ENCODE measurements around the gene OR2Y1.
"Not testable (repeated sequence)": the region's sequence is repeated elsewhere in the genome, so short reads cannot be mapped to it uniquely, and the experiment has no call there.

Gene OR2Y1

GRCh38 chr5:180739271-180739670 is 587 bp downstream of the OR2Y1 start:
- DNase-seq: no peak

- DNase-seq: peak in 1 of 2 experiments; percentile 9
These were observed 3.3 kb downstream of the OR2Y1 start for GRCh38 chr5:180736536-180736935.

- no peak for DNase-seq
These were observed 14.9 kb downstream of the OR2Y1 start for GRCh38 chr5:180724944-180725343.

- no peak for DNase-seq
These were observed 15.9 kb downstream of the OR2Y1 start for GRCh38 chr5:180723936-180724335.

DNA sequence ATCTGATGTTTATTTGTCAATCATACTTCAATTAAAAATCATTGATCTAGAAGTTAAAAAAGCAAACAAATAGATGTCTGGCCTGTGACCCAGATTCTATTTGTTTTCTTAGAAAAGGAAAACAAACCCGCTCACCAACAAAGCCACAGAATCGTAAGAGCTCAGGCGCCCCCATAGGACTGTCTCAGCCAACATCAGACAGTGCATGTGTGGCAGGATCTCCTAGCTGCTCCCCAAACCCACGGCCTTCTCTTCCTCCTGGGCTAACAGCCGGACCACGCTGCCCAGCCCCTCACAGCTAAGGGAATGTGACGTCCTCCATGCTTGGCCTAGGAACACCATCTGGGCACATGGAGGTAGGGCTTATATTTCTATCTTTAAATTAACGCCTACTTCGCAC is 19.4 kb downstream of the OR2Y1 start:
- DNase-seq: no peak

- no peak for DNase-seq
These were observed 20.1 kb downstream of the OR2Y1 start for GRCh38 chr5:180719781-180720180.

- no peak for DNase-seq
These were observed 20.9 kb downstream of the OR2Y1 start for GRCh38 chr5:180718810-180719453.

DNA sequence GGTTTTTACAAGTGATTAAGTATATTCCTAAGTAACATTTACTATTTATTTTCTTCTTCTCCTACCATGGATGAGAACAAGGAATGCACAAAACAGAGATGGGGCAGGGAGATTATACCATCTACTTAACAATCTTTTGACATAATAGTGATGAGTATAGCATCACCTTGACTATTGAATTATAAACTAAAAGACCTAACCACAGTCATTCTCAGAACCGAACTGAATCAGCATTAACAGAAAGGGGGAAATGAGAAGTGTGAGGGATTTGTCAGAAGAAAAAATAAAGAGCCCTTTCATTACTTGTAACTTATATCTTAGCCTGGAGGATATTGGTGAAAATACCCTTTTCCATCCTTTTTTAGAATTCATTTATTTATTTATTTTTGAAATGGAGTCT is 21.9 kb downstream of the OR2Y1 start:
- DNase-seq: no peak

DNA sequence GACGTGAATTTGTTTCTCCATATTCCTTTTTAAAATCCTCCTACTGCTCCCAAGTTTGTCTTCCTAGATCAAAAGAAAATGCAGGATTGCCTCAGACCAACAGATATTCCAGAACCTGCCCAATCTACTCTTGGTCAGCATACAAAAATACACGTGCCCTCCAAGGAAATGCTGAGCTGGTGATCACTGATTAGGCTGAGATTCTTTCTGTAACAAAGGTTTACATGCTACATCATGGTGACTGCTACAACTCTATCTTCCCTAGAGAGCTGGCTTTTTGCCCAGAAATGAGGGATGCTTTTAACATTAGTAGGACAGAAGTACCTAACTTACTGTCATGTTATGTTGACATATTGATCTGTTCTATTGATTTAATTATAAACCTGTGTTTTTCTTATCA is 35.5 kb downstream of the OR2Y1 start:
- no peak for DNase-seq

DNA sequence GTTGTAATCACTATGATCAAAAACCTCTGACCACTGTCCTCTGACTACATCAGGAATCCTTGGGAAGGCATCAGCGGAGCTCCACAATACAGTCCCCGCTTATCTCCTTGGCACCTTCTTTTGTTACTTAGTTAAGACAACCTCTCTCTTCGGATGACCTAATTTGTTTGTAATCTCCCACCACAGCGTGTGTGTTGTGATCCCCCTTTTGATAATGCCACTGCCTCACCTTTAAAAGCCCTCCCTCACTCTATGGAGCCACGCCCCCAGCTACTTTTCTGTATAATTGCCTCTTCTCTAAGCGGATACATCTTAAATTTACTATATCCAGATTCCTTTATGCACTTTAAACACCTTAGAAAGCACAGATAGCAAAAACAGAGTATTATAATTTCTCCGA is 35.9 kb downstream of the OR2Y1 start:
- DNase-seq: no peak

DNA sequence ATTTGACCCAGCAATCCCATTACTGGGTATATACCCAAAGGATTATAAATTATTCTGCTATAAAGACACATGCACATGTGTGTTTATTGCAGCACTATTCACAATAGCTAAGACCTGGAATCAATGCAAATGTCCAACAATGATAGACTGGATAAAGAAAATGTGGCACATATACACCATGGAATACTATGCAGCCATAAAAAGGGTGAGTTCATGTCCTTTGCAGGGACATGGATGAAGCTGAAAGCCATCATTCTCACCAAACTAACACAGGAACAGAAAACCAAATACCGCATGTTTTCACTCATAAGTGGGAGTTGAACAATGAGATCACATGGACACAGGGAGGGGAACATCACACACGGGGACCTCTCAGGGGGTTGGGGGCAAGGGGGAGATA is 36.5 kb downstream of the OR2Y1 start:
- DNase-seq: not testable (repeated sequence)

- DNase-seq: not testable (repeated sequence)
These were observed 39.4 kb downstream of the OR2Y1 start for GRCh38 chr5:180700440-180700839.

GRCh38 chr5:180699042-180699441 is 40.8 kb downstream of the OR2Y1 start:
- DNase-seq: no peak

DNA sequence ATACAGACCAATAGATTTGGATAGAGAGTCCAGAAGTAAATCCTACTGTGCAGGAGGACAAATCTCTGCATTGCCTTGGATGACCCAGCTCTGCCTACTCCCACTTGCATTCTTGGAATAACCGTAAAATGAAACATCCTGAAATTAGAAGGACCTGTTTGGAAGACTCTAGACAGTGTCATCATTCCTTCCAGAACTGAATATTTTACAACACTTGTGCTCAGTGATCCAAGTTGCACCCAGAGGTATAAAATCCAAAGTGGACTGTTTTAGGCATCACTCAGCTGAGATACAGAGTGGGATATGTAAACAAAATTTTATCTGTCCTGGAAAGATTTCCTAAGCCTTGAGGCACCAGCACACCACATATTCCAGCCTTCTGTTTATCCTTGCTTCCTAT is 43.7 kb downstream of the OR2Y1 start:
- no peak for DNase-seq

- no peak for DNase-seq
These were observed 47.4 kb downstream of the OR2Y1 start for GRCh38 chr5:180692429-180692828.

DNA sequence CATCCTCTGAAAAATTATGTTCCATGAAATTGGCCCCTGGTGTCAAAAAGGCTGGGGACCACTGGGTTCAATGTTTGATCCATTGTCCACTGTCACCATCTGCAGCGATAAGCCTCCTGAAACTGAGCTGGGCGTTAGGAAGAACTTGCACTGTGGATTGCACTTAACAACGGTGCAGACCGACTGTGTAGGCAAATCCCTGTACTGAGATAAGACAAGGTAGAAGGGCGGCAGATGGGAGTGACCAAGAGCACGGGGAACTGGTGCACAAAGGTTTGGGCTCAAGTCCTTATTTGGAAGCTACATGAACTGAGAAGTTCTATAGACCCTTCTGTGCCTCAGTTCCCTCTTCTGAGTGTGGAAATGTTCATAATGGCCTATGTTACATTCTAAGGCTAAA is 48.8 kb downstream of the OR2Y1 start:
- DNase-seq: no peak

GRCh38 chr5:180690562-180690961 is 49.3 kb downstream of the OR2Y1 start:
- DNase-seq: no peak

GRCh38 chr5:180689775-180690174 is 50.1 kb downstream of the OR2Y1 start:
- no peak for DNase-seq

Measured in NCI-H187 (cell line).